GM21526 (cell line): ENCODE results near the gene MBTD1.
"Not testable (repeated sequence)": the region's sequence is repeated elsewhere in the genome, so short reads cannot be mapped to it uniquely, and the experiment has no call there.

Experiments used
- ATAC-seq: cut with Tn5 transposase; IDR thresholded peaks from one replicate; pipeline ENCODE4 v1.9.1; 2021; ENCODE audit warnings: moderate library complexity; ENCODE audit not compliant: unreplicated experiment, low FRiP score

The MBTD1 gene

DNA sequence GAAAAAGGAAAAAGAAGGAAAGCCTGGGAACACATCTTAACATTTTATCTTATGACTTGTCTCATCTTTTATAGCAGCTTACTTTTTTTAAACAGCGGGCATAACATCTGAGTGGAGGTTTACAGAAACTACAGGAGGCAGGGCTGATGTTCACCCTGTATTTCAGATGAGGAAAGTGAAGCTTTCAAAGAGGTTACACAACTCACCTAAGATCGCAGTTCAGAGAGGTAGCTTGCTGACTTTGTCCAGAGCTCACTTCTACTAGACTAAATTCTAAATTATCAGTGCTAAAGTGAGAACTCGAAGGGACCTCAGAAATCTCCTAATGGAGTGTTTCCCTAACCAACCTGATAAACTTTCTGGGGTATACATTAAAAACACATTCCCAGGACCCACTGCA lies 3.7 kb downstream of the MBTD1 start:
- ATAC-seq: no peak

DNA sequence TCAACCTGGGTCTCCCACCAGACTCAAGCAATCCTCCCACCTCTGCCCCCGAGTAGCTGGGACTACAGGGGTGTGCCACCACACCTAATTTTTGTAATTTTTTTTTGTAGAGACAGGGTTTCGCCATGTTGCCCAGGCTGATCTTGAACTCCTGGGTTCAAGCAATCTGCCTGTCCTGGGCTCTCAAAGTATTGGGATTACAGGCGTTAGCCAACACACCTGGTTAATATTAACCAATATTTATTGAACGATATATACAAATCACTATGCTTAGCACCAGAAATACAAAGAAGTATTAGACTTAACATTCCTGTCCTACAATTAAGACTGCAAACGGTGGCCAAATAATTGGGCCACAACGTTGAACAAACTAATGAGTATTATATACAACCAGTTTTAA lies 4.2 kb downstream of the MBTD1 start:
- ATAC-seq: no peak

DNA sequence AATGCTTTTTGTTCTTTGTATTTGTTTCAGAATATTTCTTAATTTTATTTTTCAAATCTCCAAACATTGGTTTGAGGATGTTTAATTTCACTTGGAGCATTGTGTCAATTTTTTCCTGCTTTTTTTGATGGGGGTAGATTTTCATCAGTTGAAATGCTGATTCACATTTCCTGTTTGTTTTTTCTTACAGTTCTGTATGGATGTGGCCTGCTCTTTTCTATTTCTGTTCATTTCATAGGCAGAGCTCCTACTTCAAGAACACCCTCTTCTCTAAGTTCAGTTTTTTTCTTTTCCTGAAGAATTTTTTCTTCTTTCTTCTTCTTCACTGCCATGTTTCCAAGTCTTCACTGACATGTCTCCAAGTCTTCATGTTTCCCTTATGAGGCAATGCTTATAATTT lies 8.8 kb downstream of the MBTD1 start:
- ATAC-seq: no peak

DNA sequence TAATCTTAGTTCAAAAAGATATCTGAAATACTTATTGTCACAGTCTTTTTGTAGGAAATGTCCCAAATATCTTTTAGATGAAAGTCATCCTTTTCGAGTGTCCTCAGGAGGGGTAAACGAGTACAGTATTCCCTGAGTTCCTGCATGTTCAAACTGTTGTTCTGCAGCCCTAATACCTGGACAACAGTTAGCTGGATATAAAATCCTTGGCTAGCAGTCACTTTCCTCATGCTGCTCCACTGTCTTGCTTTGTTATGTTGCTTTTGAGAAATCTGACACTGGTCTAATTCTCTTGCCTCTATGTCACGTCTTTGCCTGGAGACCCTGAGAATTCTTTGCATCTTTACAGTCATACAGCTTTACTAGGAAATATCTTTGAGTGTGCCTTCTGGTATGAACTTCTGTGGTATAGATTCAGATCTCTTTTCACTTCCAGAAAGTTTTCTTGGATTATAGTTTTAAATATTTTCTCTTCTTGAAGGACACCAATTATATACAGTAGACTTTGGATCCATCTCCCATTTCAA lies 9.5 kb downstream of the MBTD1 start:
- no peak for ATAC-seq

DNA sequence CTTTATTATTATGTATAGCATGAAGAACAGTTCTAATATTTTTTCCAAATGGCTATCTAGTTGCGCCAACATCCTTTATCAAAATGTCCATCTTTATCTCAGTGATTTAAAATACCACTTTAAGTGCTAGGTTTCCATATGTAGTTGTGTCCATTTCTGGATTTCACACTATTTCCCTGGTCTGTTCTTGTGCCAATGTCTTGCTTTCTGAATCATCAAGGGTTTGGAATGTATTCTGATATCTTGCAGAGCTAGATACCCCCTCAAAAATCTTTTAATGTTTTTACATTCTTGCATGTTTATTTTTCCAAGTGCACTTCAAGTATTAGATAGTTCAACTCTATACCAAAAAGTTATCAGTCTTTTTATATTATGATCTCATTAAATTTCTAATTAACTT lies 14.3 kb downstream of the MBTD1 start:
- no peak for ATAC-seq

DNA sequence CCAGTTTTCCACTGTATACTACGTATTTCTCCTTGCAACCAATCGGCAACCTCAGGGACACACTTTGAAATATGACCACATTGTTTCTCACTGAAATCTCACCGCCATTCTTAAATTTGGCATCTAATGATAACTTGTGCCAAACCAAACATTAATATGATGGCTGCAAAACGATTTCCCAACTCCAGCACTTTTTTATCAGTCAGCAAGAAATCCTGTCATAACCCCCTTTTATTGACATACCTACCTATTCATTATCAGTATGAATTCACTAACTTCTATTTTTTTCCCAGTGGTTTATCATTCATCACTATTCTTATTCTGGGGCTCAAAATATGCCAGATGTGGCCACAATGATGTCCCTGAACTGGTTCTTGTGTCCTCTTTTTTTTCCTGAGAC lies 15.8 kb downstream of the MBTD1 start:
- no peak for ATAC-seq

DNA sequence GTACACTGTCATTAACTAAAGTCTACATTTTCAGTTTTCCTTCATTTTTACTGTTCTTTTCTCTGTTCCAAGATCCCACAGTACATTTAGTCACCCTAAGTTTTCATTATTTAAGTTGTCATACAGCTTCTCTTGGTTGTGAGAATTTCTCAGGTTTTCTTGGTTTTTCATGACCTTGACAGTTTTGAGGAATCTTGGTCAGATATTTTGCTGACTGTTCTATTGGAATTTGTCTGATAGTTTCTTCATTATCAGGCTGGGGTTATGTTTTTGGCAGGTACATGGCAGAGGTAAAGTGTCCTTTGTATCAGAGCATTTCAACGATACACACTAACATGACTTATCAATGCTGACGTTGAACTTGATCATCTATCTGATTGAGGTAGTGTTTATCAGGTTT lies 19.6 kb downstream of the MBTD1 start:
- no peak for ATAC-seq

DNA sequence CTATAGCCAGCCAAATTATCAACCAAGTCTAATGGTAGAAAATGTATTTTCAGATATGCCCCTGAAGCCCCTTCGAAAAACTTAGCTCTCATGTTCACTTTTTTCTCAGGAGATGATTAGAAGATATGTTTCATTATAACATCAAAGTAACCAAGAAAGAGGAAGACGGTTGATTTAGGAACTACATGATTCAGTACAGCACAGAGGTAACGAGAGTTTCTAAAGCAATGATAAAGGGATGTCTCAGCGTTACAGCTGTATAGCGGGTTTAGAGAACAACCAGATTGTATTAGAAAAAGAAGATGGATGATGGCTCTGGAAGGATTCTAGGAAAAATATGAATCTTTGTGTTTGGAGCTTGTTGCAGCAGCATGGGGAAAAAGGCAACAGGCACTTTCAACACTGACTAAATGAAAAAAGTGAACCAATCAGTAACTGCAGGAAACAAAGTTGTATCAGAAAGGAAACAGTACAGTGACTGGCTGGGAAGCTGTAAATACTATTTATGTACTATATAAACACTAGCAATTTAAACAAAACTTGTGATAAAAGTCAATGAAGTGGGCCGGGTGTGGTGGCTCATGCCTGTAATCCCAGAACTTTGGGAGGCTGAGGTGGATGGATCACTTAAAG lies 21.5 kb downstream of the MBTD1 start:
- ATAC-seq: peak; percentile 69

DNA sequence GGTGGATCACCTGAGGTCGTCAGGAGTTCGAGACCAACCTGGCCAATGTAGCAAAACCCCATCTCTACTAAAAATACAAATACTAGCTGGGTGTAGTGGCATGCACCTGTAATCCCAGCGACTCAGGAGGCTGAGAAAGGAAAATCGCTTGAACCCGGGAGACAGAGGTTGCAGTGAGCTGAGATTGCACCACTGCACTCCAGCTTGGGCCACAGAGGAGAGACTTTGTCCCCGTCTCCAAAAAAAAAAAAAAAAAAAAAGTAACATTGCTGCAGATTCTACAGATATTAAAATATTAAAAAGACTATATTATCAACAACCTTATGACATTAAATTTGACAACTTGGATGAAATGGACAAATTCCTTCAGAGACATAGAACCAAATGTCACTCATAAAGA lies 25.7 kb downstream of the MBTD1 start:
- no peak for ATAC-seq

DNA sequence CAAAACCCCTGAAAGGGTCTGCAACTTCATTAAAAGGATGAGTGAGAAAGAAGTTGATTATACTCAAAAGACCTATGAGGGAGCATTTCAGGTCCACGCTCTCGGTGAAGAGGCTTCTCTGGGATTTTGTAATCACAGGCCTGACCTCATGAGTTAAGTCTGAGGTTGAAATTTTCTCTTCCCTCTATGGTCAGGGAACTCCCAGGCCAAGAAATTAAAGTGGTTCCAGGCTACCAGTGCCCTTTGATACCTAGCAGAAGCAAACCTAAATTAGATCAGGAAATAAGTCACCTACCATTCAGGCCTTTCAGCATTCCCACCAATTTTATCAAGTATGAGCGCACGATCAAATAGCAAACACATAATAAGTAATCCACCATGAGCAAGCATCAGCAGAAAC lies 27.9 kb downstream of the MBTD1 start:
- no peak for ATAC-seq

DNA sequence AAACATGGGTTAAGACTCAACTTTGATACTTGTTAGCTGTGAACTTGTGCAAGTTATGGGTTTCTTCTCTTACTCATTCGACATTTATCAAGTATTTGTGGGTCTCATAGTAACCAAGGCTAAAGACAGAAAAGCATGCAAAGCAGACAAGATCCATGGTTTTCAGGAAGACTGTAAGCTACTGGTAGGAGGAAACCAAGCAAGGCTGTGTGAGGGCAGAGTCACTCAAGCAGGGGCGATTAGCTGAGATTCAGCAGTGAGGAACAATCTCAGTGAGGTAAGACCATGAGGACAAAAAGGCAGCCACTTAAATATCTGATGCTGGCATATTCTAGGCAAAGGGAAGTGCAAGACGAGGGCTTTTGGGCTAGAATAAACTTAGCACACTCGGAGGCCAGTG lies 29.5 kb downstream of the MBTD1 start:
- ATAC-seq: no peak

DNA sequence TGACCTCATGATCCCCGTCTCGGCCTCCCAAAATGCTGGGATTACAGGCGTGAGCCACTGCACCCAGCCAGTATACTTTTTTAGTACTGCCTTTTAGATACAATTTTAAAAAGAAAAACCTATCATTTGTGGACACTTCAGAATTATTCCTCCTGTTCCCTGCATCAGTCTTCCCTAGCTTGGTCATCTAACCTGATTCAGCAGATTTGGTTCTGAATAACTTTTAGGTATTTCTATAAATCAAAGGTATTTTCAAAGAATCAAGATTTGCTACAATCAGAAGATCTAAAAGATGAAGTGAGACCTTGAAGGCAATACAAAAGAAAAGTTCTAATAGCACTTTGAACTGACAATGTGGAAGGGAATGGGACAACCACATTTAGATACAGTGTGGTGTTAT lies 30.0 kb downstream of the MBTD1 start:
- no peak for ATAC-seq

DNA sequence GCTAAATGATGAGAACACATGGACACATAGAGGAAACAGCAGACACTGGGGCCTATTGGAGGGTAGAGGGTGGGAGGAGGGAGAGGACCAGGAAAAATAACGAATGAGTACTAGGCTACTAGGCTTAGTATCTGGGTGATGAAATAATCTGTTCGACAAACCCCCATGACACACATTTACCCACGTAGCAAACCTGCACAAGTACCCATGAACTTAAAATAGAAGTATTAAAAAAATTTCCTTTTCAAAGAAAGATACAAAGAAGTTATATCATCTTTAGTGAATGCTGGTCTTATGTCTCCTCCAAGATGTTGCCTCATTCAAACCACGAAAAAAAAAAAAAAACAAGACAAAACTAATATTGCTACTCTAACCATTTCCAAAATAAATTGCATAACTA lies 31.7 kb downstream of the MBTD1 start:
- no peak for ATAC-seq

DNA sequence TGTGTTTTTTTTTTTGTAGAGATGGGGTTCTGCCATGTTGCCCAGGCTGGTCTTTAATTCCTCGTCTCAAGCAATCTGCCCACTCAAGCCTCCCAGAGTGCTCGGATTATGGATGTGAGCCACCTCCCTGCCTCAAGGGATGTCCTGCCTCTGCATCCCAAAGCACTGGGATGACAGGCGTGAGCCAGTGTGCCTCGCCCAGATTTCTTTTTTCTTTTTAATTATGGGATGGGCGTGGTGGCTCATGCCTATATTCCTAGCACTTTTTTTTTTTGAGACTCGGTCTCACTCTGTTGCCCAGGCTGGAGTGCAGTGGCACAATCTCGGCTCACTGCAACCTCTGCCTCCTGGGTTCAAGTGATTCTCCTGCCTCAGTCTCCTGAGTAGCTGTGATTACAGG lies 34.3 kb downstream of the MBTD1 start:
- ATAC-seq: not testable (repeated sequence)

DNA sequence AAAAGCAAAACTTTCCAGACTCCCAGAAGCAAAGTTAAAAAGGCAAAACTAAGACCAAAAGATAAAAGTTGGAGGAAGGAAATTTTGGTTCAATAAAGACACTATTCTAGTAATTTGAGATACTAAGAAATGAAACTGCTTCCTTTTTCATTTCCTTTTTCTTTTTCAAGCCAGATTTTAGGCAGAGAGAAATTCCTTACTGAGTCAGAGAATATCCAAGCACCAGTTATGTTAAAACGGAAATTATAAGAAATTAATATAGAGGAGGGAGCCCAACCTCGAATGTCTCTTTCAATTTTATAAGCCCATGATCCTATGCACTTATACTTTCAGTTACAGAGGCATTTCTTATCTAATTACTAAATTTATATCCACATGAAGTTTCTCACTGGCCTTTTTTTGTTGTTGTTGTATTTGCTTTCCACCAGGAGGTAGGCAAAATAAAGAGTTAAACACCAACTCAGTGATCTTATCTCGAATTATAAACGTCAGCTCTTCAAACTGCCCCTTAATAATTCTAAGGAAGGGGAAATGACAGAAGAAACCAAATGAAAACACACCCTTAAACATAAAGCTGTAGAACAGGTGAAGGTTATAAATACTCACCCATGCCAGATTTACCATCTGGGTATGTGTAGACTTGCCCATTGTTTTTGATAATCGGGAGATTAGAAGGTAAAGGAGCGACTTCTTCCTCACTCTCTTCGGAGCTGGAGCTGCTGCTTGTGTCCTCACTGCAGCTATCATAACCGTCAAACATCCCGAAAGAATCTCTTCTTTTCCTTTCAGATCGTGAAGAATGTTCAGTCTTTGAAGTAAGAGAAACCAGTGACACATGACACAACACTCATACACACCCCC lies 35.2 kb downstream of the MBTD1 start:
- no peak for ATAC-seq

DNA sequence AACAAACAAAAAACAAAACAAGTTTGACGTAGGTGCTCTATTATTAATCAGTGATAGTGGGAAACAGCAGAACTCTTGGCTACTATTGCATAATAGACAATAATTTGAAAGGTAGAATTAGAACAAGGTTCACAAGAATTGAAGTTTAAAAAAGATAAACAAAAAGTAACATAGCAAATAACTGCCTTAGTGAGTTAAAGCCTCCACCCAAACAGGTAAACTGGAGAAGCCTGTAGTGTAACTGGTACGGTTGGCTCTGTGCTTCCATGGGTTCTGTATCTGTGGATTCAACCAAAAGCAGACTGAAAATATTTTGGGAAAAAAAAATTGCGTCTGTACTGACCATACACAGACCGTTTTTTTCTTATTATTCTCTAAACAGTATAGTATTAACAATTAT lies 38.5 kb downstream of the MBTD1 start:
- ATAC-seq: no peak

DNA sequence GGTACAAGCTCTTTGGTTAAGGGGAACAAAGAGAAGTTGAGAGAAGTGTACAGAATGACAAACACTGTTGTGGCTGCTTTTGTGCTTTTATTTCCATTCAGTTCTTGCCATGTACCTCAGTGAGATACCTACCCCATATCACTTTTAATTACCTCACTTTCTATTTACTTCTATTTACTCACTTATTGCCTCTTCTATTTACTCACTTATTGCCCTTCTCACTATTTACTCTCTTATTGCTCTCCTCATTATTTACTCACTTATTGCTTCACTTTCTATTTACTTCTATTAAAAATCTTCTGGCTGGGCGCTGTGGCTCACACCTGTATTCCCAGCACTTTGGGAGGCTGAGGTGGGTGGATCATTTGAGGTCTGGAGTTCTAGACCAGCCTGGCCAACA lies 41.9 kb downstream of the MBTD1 start:
- ATAC-seq: no peak

DNA sequence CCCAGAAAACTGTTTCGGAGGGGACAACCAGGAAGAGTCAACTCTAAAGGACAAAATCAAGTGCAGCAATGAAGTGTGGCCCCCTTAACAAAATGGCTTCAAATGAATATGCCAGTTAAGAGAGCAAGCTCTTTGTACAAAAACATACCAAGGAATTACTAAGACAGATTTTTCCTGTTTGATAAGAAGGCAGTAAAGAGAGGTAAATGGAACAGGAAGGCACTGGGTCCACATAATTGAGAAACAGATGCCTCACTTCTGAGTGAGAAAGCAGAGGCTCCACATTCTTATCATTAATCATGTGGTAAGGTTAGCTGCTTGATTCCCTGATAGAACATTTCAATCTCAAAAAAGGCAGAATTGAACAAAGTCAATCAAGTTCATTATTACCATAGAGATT lies 44.9 kb downstream of the MBTD1 start:
- ATAC-seq: no peak

DNA sequence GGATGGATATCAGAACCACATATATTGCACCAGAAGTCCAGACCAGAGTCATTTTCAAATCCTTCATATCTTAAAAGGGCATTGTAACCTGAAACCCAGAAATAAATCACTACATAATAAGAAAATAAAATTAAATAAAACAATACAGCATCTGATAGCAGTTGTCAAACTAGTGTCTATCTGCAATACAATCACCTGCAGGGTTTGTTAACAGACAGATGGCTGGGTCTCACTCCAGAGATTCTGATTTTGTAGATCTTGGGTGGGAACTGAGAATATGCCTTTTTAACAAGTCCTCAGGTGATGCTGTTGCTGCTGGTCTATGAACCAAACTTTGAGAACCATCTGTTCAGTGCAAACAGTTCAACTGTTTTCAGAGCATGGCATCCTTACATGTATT lies 56.0 kb downstream of the MBTD1 start:
- ATAC-seq: no peak

DNA sequence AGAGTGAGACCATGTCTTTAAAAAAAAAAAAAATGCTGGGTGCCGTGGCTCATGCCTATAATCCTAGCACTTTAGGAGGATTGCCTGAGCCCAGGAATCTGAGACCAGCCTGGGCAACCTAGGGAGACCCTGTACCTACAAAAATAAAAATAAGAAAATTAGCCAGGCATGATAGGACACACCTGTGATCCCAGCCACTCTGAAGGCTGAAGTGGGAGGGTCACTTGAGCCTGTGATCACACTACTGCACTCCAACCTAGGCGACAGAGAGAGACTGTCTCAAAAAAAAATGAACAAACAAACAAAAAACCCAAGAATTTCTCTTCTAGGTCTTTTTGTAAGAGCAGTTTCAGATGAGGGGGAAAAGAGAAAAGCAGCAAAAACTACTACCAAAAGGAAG lies 59.0 kb downstream of the MBTD1 start:
- ATAC-seq: no peak

DNA sequence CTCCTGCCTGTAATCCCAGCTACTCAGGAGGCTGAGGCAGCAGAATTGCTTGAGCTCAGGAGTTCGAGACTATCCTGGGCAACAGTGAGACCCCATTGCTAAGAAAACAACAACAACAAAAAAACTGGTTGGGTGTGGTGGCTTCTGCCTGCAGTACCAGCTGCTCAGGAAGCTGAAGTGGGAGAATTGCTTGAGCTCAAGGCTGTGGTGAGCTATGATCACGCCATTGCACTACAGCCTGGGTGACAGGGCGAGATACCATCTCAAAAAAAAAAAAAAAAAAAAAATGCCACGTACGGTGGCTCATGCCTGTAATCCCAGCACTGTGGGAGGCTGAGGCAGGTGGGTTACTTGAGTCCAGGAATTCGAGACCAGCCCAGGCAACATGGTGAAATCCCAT lies 59.6 kb downstream of the MBTD1 start:
- no peak for ATAC-seq

DNA sequence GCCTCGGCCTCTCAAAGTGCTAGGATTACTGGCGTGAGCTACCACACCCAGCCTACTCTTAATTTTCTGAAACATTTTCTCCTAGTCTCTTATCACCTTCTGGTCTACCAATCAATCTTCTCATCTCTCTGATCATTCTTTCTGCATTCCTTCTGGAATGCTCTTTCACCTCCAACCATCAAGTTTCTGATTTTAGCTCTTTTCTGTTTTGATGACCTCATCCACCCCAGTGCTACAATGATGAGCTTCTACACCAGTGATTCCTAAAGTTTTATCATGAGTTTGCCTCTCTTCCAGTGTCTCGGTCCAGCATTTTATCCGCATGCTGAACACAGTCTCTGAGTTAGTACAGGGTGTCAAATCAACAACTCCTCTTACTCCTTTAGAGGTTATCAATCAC lies 62.1 kb downstream of the MBTD1 start:
- no peak for ATAC-seq
